ENCODE measurements around the gene CFAP298. TPM values are rescaled to one million over a fixed set of nuclear protein-coding genes. Genes with fewer than 3 reads are reported as not detected.

The CFAP298 gene
- total RNA-seq, 4 donors from 2014 or later, result 6.4 to 27.3 (median 20.9) TPM; not detected in 1

- WGBS, 2 donors (ENCODE audit: low coverage in 1 of 2), result 94 to 96% methylated on average over 5 of the region's 5 CpGs
- no peak for DNase-seq
- Histone ChIP-seq H3K4me1 (no peaks in the 10 kb centered on the region), H3K27ac (no peak overlapping the region), H3K27me3 (no peaks in the 10 kb centered on the region), H3K36me3 (no peaks in the 10 kb centered on the region), H3K9me3 (no peaks in the 10 kb centered on the region), H3K4me3 (no peak overlapping the region)
- intact Hi-C loops (cut with DNase I; ENCODE audit: low total_unique reads), result no loop called here
- TF ChIP-seq EP300 (IDR thresholded peaks at IDR 0.05; ENCODE audit: low read depth) (no peak), POLR2A (IDR thresholded peaks at IDR 0.05) (no peak), POLR2AphosphoS5 (IDR thresholded peaks at IDR 0.05) (no peak)
- TF ChIP-seq, protein P1, sequence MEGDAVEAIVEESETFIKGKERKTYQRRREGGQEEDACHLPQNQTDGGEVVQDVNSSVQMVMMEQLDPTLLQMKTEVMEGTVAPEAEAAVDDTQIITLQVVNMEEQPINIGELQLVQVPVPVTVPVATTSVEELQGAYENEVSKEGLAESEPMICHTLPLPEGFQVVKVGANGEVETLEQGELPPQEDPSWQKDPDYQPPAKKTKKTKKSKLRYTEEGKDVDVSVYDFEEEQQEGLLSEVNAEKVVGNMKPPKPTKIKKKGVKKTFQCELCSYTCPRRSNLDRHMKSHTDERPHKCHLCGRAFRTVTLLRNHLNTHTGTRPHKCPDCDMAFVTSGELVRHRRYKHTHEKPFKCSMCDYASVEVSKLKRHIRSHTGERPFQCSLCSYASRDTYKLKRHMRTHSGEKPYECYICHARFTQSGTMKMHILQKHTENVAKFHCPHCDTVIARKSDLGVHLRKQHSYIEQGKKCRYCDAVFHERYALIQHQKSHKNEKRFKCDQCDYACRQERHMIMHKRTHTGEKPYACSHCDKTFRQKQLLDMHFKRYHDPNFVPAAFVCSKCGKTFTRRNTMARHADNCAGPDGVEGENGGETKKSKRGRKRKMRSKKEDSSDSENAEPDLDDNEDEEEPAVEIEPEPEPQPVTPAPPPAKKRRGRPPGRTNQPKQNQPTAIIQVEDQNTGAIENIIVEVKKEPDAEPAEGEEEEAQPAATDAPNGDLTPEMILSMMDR (IDR thresholded peaks at IDR 0.05), result no peak
- in situ Hi-C loops (cut with MboI; ENCODE audit: low pct_ligation_motif_present in 1 of 4, low pct_unique_long_range_greater_than_20kb in 1 of 4, low sequenced_read_pairs in 3 of 4), result no loop called here
Measured at GRCh38 chr21:32587651-32588050, 24.5 kb downstream of the CFAP298 start.

- Histone ChIP-seq H3K36me3 (no peaks in the 10 kb centered on the region), H3K27me3 (no peaks in the 10 kb centered on the region), H3K4me1 (no peaks in the 10 kb centered on the region), H3K4me3 (no peak overlapping the region), H3K27ac (no peak overlapping the region), H3K9me3 (no peaks in the 10 kb centered on the region)
- 74% methylated on average over 13 of the region's 13 CpGs; no CpG with 5 or more reads in 1 of the 2 donors for WGBS, 2 donors (ENCODE audit: low coverage in 1 of 2)
- TF ChIP-seq POLR2A (IDR thresholded peaks at IDR 0.05) (no peak), POLR2AphosphoS5 (IDR thresholded peaks at IDR 0.05) (no peak), EP300 (IDR thresholded peaks at IDR 0.05; ENCODE audit: low read depth) (no peak)
- TF ChIP-seq, protein P1 (IDR thresholded peaks at IDR 0.05), result no peak
- intact Hi-C loops (cut with DNase I; ENCODE audit: low total_unique reads) (no loop called here), in situ Hi-C loops (cut with MboI; ENCODE audit: low pct_ligation_motif_present in 1 of 4, low pct_unique_long_range_greater_than_20kb in 1 of 4, low sequenced_read_pairs in 3 of 4) (no loop called here)
- no peak for DNase-seq
Measured at GRCh38 chr21:32587120-32587519, 25.1 kb downstream of the CFAP298 start.

- intact Hi-C loops (cut with DNase I; ENCODE audit: low total_unique reads) (no loop called here), in situ Hi-C loops (cut with MboI; ENCODE audit: low pct_ligation_motif_present in 1 of 4, low pct_unique_long_range_greater_than_20kb in 1 of 4, low sequenced_read_pairs in 3 of 4) (no loop called here)
- Histone ChIP-seq H3K9me3 (no peaks in the 10 kb centered on the region), H3K36me3 (no peaks in the 10 kb centered on the region), H3K27me3 (no peaks in the 10 kb centered on the region), H3K4me3 (no peak overlapping the region), H3K27ac (no peak overlapping the region), H3K4me1 (no peaks in the 10 kb centered on the region)
- TF ChIP-seq POLR2AphosphoS5 (IDR thresholded peaks at IDR 0.05) (no peak), EP300 (IDR thresholded peaks at IDR 0.05; ENCODE audit: low read depth) (no peak), POLR2A (IDR thresholded peaks at IDR 0.05) (no peak)
- no peak for DNase-seq
- WGBS, 2 donors (ENCODE audit: low coverage in 1 of 2), result 78 to 87% methylated on average over 9 of the region's 9 CpGs
Measured at GRCh38 chr21:32585970-32586369, 26.2 kb downstream of the CFAP298 start.

GRCh38 chr21:32585042-32585710, 27.0 kb downstream of the CFAP298 start, which contains the start of gene TCP10L:
TCP10L (minus strand) TSS chr21:32585523; CDS start chr21:32584304, 1,219 bp downstream.
- Histone ChIP-seq H3K27ac (no peak within 1 kb of the TSS), H3K27me3 (no peaks in the 10 kb centered on the region), H3K4me1 (no peaks in the 10 kb centered on the region), H3K4me3 (no peak within 1 kb of the TSS), H3K36me3 (no peaks in the 10 kb centered on the region), H3K9me3 (no peaks in the 10 kb centered on the region)
- WGBS, 2 donors (ENCODE audit: low coverage in 1 of 2), result 78 to 83% methylated on average over 7 to 17 of the region's 17 CpGs
- intact Hi-C loops (cut with DNase I; ENCODE audit: low total_unique reads), result no loop called here
- in situ Hi-C loops (cut with MboI; ENCODE audit: low pct_ligation_motif_present in 1 of 4, low pct_unique_long_range_greater_than_20kb in 1 of 4, low sequenced_read_pairs in 3 of 4), result no loop called here
- TF ChIP-seq, protein P1 (IDR thresholded peaks at IDR 0.05), result no peak
- TF ChIP-seq POLR2AphosphoS5 (IDR thresholded peaks at IDR 0.05) (no peak), POLR2A (IDR thresholded peaks at IDR 0.05) (no peak), EP300 (IDR thresholded peaks at IDR 0.05; ENCODE audit: low read depth) (no peak)
- DNase-seq, result no peak
